GM18519 (cell line): ENCODE measurements around the gene CTSA.
"Not testable (repeated sequence)": the region's sequence is repeated elsewhere in the genome, so short reads cannot be mapped to it uniquely, and the experiment has no call there.

Source experiments
- ATAC-seq: cut with Tn5 transposase; IDR thresholded peaks from one replicate; pipeline ENCODE4 v1.9.1; 2021; ENCODE audit warnings: mild to moderate bottlenecking, moderate library complexity; ENCODE audit not compliant: unreplicated experiment, low FRiP score

The CTSA gene

DNA sequence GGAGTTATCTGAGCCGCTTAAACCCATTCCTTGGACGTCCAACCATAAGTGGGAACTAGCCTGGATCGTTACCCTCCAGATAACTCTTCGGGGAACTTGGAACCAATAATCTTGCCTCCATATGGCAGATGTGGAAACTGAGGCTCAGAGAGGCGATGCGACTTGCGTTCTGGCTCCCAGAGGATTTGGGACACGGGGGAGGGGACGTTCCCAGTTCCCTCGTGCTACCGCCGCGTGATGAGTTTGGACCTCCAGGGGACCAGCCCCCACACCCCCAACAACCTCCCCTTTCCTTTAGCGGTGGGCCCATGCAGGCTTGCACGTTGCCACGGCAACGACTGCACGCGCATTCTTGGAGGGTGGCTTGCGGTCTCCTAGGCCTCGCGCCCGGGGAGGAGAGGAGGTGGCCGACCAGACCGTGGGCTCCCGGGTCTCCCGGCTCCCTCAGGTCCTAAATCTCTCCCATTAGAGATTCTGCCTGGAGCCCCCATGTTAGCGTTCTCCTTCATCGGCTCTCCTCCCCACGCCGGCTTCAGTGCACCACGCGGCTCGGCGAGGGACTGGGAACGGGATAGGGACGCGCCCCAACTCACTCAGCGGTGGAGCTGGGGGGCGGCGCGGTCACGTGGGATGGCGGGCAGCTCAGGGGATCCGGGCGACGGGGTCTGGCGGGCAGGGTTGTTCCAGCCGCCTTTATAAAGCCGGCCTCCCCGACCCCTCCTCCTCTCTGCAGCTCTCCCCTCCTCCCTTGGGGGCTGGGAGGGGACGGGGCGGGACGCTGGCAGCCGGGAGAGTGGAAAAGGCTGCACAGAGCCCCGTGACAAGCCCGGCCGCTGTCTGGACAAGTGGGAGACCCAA lies 20.6 kb downstream of the CTSA start, which contains the start of gene PLTP:
Gene PLTP (minus strand): TSS at position 670 of the 858 bp plus-strand sequence. CDS start 703 bp downstream, outside the sequence.
- no peak for ATAC-seq

DNA sequence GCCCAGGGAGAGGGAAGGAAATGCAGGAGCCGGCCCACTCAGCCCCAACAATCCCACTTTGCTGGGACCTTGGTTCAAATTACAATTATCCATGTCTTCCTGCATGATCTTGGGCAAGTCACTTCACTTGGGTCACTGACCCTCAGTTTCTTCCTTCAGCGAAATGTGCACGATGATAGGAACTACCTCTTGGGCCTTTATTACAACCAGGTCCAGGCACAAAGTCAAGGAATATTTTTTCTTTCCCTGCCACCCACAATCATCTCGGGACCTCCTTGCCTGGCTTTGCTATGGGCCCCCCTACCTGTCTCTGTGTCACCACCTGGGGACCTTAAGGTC lies 21.2 kb downstream of the CTSA start:
- ATAC-seq: no peak

DNA sequence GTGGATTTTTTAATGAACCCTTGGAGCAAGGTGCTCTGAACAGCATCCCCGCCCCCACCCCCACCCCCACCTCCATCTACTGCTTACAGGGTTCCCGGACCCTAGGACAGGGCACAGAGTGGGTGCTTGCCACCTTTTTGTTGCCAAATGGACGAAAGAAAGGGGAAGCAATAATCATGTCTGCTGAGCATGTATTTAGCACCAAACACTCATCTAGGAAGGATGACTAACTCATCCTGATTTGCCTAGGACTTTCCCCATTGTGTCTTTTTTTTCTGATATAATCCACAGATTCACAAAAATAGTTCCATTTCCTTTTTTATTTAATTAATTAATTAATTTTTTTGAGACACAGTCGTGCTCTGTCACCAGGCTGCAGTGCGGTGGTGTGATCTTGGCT lies 22.0 kb downstream of the CTSA start:
- ATAC-seq: no peak

DNA sequence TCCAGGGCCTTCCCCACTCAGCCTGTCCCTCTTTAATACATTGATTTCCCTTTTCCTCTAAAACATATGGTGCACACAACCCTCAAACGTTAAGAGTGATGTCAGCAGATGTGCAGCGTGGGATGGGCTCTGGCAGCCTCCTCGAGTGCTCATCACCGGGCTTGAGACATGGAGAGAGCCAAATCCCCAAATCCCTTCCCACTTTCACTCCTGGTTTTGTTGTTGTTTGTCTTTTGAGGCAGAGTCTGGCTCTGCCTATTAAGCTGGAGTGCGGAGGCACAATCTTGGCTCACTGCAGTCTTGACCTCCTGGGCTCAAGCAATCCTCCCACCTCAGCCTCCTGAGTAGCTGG lies 26.6 kb downstream of the CTSA start:
- no peak for ATAC-seq

DNA sequence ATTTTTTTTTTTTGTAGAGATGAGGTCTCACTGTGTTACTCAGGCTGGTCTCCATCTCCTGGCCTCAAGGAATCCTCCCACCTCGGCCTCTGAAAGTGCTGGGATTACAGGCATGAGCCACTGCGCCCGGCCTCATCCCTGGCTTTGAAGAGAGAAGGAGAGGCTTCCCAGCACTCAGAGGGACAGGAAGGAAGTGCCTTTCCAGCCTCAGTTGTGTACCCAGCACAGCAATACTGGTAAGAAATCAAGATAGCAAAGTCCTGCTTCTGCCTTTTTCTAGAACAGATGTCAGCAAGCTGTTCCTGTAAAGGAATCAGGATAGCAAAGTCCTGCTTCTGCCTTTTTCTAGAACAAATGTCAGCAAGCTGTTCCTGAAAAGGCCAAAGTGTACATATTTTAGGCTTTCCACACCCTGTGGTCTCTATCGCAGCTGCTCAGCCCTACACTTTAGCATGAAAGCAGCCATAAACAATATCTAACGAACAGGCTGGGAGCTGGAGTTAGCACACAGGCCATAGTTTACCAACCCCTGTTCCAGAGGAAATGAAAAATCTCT lies 27.1 kb downstream of the CTSA start:
- no peak for ATAC-seq

DNA sequence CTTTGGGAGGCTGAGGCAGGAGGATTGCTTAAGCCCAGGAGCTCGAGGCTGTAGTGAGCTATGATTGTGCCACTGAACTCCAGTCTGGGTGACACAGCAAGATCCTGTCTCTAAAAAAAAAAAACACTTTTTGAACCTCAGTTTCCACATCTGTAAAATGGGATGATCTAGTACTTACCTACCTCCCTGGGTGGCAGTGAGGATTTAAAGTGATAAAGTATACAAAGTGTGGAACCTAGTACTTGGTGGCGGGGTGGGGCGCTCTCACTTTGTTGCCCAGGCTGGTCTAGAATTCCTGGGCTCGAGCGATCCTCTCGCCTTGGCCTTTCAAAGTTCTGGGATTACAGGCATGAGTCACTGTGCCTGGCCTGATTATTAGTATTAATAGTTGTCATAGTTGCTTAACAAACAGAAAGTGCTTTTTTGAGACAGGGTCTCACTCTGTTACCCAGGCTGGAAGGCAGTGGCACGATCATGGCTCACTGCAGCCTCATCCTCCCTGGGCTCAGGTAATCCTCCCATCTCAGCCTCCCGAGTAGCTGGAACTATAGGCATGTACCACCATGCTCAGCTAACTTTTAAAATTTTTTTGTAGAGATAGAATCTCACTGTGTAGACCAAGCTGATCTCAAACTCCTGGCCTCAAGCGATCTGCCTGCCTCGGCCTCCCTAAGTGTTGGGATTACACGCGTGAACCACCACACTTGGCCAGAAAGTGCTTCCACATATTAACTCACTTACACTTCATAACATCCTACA lies 27.8 kb downstream of the CTSA start:
- ATAC-seq: no peak

DNA sequence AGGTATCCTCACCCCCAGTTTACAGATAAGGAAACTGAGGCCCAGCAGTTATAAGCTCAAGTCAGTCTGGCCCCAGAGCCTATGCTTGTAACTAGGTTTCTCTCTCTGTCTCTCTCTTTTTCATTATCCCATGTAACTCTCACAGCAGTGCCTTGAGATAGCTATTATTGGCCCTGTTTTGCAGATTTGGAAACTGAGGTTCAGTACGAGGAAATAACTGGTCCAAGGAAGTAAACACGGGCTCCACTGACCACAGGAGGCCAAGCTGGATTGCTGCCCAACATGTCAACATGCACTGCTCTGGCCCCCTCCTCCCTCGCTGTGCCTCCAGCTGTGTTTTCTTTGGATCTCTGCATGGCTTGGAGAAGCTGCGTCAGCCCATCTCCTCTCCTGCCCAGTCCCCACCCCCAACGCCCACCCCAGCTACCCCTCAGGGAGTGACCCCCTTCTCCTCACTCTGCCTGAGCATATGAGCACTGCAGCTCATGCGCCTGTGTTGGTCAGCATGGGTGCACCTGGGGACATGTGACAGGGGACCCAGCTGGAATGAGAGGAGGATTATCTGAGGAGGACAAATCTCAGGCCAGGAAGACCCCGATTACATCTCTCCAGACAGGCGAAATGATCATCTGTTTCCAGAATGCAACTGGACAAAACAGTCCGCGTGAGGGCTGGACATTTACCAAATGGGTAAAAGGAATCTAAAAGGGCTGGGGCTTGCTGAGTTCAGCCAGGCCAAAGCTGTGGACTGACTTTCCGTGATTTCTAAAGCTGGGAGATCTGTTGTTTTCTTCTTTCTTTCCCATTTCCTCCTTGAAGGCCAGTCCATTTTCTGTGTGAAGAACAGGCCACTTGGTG lies 28.6 kb downstream of the CTSA start:
- no peak for ATAC-seq

DNA sequence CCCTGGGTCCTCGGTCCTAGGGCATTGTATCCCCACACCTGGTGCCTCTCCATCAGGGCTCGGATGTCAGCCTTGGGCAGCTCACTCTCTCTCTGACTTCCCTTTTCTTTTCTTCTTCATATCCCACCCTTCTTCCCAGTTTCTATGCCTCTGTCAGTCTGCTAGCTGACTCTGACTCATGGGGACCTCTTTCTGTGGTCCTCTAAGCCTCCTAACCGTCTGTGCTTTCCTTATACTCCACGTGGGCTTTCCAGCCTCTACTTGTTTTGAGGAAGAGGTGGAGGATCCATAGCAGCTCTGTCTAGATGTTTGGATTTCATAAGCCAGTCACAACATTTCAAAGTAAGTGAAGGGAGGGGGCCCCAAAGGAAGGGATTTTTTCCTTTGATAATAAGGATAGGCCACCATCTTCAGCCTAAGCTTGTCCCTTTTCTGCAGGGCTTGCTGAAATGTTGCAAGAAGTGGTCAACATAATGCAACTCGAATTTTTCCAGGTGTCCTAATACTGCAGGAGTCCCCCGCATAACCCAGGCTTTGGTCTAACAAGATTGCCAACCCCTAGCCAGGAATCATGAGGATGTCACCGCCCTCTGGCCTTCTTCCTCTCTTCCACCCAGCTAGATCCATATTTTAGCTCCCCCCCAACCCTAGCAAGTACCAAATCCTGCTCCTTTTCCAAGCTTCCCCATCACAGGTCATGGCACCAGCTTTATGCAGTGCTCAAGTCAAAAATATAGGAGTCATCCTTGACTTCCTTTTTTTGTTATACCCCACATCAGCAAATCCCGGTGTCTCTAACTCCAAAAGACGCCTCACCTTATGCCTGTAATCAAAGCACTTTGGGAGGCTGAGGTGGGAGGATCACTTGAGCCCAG lies 29.6 kb downstream of the CTSA start:
- ATAC-seq: no peak

DNA sequence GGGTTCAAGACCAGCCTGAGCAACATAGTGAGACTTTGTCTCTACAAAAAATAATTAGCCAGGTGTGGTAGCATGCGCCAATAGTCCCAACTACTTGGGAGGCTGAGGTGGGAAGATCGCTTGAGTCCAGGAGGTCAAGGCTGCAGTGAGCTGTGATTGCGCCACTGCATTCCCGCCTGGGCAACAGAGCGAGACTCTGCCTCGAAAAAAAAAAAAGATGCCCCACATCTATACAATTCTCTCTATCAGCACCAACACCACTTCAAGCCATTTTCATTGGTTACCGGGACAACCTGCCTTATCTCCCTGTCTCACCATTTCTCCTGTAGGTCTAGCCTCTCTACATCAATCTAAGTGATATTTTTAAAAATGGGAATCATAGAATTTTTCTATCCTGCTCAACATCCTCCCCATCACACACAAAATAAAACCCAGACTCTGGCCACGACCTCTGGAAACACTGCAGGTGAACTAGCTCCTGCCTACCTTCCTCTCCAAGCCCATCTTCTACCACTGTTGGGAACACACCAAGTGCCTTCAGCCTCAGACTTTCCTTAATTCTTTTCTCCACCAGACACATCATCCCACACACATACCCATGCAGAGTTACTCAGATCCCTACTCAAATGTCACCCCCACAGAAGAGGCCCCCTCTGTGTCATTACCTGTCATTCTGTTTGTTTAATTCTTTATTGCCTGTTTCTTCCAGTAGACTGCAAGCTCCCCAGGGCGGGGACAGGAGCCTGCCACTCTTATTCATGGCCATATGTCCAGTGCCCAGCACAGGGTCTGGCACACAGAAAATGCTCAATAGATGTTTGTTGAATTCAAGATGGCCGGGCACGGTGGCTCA lies 30.4 kb downstream of the CTSA start:
- ATAC-seq: no peak

DNA sequence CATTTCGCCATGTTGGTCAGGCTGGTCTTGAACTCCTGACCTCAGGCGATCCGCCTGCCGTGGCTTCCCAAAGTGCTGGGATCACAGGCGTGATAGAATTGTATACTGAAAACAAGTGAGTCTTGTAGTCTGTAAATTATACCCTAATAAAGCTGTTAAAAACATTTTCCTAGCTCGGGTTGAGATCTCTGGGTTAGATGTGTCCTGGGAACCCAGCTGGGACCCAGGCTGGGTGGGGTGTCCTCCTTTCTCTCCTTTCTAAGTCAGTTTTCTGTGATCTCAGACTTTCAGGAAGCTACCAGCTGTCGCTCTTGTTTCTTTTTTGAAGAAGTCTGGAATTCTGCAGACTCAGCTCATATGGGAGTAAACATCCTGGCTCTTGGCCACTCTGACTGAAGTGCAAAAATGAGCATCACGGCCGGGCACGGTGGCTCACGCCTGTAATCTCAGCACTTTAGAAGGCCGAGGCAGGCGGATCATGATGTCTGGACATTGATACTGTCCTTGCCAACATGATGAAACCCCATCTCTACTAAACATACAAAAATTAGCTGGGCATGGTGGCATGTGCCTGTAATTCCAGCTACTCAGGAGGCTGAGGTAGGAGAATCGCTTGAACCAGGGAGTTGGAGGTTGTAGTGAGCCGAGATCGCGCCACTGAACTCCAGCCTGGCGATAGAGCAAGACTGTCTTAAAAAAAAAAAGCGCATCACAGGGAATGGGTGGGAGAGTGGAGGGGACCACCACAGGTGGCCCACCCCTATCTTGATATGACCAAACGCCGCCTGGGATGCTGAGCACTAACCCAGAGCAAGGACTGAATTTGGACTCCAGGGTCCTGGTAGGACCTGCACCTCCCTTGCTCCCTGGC lies 33.5 kb downstream of the CTSA start:
- ATAC-seq: no peak

DNA sequence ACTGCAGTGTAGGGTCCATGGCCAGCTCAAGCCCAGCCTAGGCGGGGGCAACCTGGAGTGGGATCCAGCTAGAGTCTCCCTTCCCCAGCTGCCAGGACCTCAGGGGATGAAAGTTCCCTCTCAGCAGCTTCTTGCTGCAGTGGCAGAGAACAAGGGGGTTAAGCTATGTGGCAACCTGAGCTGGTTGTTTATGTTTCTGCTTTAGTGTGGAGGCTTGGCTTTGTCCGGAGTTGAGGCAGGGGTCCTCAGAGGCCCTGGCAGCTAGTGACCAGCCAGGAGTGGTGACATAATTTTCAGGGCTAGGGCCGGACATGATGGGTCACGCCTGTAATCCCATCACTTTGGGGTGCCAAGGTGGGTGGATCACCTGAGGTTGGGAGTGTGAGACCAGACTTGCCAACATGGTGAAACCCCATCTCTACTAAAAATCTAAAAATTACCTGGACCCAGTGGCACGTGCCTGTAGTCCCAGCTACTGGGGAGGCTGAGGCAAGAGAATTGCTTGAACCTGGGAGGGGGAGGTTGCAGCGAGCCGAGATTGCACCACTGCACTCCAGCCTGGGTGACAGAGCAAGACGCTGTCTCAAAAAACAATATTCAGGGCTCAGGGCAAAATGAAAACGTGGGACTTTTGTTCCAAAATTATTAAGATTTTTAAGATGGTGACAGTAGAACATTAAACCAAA lies 34.8 kb downstream of the CTSA start:
- ATAC-seq: no peak

DNA sequence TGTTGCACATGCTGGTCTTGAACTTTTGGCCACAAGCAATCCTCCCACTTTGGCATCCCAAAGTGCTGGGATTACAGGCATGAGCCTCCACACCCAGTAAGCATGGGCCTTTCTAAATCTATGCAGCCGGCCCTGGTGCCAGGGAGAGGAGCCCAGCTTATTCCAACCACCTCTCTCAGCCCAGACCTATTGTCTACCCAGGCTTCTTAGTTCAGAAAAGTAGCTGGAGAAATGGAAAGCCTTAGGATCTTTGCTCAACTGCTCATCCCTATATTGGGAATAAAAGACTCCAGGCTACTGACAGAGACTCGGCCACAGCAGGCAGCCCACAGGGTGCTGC lies 35.6 kb downstream of the CTSA start:
- ATAC-seq: no peak

DNA sequence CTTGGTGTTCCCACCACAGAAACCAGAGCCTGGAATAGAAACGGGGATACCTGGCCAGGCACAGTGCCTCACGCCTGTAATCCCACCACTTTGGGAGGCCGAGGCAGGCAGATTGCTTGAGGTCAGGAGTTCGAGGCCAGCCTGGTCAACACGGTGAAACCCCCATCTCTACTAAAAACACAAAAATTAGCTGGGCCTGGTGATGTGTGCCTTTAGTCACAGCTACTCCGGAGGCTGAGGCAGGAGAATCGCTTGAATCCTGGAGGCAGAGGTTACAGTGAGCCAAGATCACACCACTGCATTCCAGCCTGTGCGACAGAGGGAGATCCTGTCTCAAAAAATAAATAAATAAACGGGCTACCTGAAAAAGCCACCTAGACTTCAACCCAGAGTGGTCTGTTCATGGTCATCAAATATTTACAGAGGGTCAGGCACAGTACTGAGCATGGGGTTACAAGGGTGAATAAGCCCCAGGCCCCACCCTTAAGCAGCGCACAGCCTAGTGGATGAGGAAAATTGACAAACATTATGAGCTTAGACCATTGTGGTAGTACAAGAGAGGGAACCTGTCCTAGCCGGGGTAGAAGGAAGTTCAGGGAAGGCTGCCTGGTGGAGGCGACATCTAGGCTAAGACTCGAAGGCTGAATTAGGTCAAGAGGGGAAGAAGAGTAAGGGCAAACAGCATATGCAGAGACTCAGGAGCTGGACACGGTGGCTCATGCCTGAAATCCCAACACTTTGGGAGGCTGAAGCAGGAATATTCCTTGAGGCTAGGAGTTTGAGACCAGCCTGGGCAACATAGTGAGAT lies 36.1 kb downstream of the CTSA start:
- ATAC-seq: no peak

DNA sequence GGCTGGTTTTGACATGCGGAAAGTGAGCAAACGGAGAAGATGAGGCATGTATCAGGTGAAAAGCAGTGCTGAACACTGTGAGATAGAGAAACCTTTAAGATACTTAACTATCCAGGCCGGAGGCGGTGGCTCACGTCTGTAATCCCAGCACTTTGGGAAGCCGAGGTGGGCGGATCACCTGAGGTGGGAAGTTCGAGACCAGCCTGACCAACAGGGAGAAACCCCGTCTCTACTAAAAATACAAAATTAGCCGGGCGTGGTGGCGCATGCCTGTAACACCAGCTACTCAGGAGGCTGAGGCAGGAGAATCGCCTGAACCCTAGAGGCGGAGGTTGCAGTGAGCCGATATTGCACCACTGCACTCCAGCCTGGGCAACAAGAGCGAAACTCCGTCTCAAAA lies 40.5 kb downstream of the CTSA start:
- ATAC-seq: not testable (repeated sequence)

DNA sequence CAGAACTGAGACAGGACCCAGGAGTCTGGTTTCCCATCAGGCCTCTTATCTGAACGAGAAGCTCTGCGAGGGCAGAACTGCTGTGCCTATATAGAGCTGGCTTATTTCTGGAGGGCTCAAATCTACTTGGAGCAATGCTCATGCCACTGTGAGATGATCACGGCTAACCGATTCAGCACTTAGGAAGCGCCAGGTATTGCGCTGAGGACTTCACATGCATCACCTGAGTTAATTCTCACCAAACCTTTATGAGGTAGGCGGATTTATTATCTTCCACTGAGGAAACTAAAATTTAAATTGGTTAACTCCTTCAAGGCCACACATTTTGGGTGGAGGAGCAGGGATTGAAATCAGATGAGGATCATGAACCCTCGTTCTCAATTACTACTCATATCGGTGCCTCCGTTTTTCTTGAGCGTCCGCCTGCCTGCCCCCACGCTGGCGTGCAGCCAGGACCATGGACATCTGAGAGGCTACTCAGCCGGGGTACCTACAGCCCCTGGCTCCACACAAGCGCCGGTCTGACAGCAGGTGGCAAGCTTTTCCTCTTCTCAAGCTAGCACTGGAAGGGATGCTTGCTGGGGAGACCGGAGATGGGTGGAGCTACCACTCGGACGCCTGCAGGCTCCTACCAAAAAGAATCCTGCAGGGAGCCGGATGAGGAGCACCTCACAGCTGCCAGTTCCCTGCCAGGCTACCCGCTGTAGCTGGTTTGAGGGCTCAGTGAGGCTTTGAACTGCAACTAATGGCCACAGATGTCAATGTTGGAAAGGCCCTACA lies 42.3 kb downstream of the CTSA start:
- no peak for ATAC-seq

DNA sequence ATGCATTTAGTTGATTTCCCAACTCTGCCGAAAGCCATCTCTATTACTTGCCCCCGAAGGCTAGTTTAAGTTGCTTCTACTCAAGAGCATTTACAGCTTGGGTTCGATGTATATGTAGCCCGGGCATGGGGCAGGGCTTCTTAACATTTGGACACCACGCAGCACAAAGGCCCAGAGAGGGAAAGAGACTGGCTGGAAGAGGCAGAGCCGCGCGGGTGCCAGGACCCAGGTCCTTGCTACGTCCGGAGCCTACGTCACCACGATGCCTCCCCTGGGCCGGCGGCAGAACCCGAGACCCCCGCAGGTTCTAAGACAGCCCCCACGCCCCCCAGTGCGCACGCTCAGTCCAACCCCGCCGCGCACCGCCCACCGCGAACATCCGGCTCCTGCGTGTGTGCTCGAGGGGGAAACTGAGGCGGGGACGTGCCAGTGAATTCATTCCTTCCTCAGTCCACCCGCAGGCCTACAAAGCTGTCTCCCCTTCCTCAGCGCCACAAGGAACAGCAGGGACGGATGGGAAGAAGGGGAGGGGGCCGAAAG lies 43.0 kb downstream of the CTSA start:
- ATAC-seq: no peak
